ENCODE data around the gene VSTM2B.

VSTM2B gene

GRCh38 chr19:29566496-29567054 is 40.8 kb downstream of the VSTM2B start:
- DNase-seq (ENCODE audit: low read depth in 2 of 2), result no peak

DNA sequence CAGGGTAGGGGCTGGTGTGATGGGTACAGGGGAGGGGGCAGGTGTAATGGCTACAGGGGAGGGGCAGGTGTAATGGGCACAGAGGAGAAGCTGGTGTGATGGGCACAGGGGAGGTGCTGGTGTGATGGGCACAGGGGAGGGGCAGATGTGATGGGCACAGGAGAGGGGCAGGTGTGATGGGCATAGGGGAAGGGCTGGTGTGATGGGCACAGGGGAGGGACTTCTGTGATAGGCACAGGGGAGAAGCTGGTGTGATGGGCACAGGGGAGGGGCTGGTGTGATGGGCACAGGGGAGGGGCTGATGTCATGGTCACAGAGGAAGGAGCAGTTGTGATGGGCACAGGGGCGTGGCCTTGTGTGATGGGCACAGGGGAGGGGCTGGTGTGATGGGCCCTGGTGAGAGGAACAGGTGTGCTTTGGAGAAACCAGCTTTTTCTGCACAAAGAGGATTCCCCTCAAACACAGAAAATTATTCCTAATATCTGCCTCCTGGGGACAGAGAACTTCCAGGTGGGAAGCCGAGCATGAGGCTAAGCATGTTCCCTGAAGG is 41.6 kb downstream of the VSTM2B start:
- no peak for DNase-seq (ENCODE audit: low read depth in 2 of 2)

- no peak for DNase-seq (ENCODE audit: low read depth in 2 of 2)
These were observed 42.5 kb downstream of the VSTM2B start for GRCh38 chr19:29568036-29569025.

- no peak for DNase-seq (ENCODE audit: low read depth in 2 of 2)
These were observed 43.5 kb downstream of the VSTM2B start for GRCh38 chr19:29569038-29569911.

GRCh38 chr19:29571181-29571580 is 45.4 kb downstream of the VSTM2B start:
- DNase-seq (ENCODE audit: low read depth in 2 of 2), result no peak

- DNase-seq (ENCODE audit: low read depth in 2 of 2), result no peak
These were observed 47.7 kb downstream of the VSTM2B start for GRCh38 chr19:29573486-29573885.

GRCh38 chr19:29574510-29574909 is 48.7 kb downstream of the VSTM2B start:
- no peak for DNase-seq (ENCODE audit: low read depth in 2 of 2)

- DNase-seq (ENCODE audit: low read depth in 2 of 2), result no peak
These were observed 50.3 kb downstream of the VSTM2B start for GRCh38 chr19:29576046-29576606.

GRCh38 chr19:29576761-29577648 is 51.2 kb downstream of the VSTM2B start:
- peak; percentile 7 to 13 for DNase-seq (ENCODE audit: low read depth in 2 of 2)

GRCh38 chr19:29577649-29577963 is 51.8 kb downstream of the VSTM2B start:
- DNase-seq (ENCODE audit: low read depth in 2 of 2), result no peak

DNA sequence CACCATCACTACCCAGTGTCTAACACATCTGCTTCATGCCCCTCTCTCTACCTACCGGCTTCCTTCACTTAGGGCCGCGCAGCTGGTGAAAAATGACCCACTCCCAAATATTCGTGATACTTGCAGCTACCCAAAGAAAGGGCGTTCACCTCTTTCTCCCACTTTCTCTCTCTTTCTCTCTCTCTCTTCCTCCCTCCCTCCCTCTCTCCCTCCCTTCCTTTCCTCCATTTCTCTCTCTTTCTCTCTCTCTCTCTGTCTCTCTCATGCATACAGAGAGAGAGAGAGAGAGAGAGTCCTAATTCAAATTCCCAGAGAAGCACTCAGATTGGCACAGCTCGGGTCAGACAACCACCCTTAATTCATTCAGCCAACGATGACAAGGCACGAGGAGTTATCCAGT is 52.6 kb downstream of the VSTM2B start:
- no peak for DNase-seq (ENCODE audit: low read depth in 2 of 2)

DNA sequence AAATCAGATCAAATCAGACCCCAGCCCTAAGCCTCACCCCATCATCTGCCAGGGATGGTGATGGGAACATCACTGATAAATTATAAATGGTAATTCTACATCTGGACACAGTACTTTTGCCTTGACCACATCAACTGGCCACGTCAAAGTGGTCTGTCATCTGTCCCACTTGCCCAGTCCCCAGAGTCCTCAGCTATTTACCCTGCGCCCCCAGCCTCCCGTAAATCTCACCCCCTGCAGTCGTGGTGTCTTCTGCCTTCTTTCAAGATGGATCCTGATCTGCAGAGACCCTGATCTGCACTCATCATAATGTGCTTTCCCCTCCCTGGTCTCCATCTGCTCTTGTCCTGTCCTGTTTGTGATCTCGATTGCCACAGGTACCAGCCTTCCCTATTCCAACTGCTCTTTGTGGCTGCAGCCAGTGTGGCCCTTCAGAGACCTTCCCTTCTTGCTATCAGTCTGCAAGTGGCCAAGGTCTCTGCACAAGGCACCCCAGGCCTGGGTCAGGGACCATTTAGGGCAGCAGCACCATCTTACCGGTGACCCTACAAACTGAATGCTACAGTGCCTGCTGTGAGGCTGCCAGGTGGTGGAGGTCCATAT is 53.6 kb downstream of the VSTM2B start:
- DNase-seq (ENCODE audit: low read depth in 2 of 2), result no peak

DNA sequence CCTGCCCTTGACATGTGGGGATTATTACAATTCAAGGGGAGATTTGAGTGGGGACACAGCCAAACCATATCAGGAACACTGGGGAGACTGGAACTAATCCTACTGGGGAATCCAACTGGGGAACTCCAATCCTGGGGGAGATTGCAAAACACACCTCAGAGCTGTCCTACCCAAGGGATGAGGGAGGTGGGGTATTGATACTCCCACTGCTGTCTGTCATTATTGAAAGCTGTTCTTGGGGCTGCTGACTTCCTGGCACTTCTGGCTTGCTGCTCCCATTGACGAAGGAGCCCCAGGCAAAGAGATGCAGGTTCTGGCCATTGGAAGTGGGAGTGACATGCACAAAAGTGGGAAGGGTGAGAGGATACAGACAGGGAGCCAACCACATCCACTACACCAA is 55.6 kb downstream of the VSTM2B start:
- no peak for DNase-seq (ENCODE audit: low read depth in 2 of 2)

GRCh38 chr19:29583196-29583999 is 57.6 kb downstream of the VSTM2B start:
- DNase-seq (ENCODE audit: low read depth in 2 of 2), result no peak

DNA sequence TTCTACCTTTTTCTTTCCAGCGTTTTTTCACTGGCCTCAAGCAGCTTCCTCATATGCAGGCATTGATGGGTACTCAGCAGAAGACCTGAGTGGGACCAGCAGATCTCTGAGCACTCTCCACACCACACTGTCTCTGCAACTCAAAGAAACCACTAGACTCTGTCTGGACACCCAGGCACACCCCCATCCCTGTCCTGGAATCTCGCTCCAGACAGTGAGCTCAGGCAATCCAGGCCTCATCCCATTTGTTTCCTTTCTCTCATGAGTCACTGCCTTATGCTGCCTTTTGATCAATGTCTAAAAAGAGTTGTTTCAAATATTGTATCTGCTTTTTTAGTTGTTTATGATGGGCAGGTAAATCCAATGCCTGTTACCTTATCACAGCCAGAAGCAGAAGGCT is 60.6 kb downstream of the VSTM2B start:
- DNase-seq (ENCODE audit: low read depth in 2 of 2), result no peak

DNA sequence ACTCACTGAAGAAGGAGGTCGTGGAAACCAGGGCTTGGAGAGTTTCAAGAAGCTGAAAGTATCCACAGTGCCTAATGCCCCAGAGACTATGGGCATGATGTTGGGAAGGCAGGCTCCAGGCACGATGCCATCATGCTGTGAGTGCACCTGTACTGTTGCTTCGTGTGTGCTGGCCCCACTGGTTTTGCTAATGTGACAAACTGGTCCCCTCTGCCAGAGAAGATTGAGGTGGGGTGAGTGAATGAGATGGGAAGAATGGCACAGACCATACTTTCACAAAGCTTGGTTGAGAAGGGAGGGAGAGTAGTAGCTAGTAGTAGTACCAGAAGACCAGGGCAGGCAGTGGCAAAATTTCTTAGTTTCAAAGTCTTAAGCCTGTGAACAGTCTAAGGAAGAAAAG is 61.3 kb downstream of the VSTM2B start:
- no peak for DNase-seq (ENCODE audit: low read depth in 2 of 2)

GRCh38 chr19:29587518-29587986 is 61.8 kb downstream of the VSTM2B start:
- peak in 1 of 2 donors; percentile 30 for DNase-seq (ENCODE audit: low read depth in 2 of 2)

GRCh38 chr19:29588095-29588494 is 62.3 kb downstream of the VSTM2B start:
- DNase-seq (ENCODE audit: low read depth in 2 of 2), result no peak

DNA sequence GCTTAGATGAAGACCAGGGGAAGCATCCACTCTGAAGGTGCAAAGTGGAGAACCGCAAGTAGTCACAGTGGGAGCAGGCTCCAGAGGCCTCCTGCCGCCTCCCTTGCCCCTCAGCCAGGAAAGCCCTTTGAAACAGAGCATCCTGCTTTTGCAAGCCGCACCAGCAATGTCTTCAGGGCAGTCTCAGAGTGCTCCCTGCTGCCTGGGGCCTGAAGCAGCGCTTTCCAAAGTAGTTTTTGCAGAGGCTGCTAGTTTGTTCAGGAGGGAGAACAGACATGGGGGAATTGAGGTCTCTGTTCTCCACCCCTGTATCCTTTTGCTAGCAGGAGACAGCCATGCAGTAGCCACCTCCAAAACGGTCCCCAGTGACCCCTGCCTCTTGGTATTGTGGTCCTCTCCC is 64.5 kb downstream of the VSTM2B start:
- DNase-seq (ENCODE audit: low read depth in 2 of 2), result no peak
